ENCODE results near the gene JAGN1.

DNA sequence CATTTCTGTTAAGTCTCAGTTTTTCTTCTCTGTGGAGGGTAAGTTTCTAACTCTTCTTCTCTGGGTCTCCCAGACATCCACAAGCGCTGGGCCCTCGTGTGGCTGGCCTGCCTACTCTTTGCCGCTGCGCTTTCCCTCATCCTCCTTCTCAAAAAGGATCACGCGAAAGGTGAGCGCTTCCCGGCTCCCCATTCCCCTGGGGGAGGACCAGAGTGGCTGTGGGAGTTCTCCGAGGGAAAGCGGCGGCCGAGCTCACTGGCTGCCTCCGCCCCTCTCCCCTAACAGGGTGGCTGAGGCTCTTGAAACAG, 42.1 kb downstream of the JAGN1 start:
- TF ChIP-seq, protein P1, sequence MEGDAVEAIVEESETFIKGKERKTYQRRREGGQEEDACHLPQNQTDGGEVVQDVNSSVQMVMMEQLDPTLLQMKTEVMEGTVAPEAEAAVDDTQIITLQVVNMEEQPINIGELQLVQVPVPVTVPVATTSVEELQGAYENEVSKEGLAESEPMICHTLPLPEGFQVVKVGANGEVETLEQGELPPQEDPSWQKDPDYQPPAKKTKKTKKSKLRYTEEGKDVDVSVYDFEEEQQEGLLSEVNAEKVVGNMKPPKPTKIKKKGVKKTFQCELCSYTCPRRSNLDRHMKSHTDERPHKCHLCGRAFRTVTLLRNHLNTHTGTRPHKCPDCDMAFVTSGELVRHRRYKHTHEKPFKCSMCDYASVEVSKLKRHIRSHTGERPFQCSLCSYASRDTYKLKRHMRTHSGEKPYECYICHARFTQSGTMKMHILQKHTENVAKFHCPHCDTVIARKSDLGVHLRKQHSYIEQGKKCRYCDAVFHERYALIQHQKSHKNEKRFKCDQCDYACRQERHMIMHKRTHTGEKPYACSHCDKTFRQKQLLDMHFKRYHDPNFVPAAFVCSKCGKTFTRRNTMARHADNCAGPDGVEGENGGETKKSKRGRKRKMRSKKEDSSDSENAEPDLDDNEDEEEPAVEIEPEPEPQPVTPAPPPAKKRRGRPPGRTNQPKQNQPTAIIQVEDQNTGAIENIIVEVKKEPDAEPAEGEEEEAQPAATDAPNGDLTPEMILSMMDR (IDR thresholded peaks at IDR 0.05; ENCODE audit: poor library complexity): no peak
- TF ChIP-seq EZH2 (IDR thresholded peaks at IDR 0.05; ENCODE audit: borderline replicate concordance): no peak
- TF ChIP-seq EZH2phosphoT487 (IDR thresholded peaks at IDR 0.05; ENCODE audit: low read depth, severe bottlenecking, unreplicated experiment): no peak

All from hepatocyte (in vitro differentiated cells).